Activated CD4-positive, alpha-beta T cell treated with anti-CD3 and anti-CD28 coated beads, Interleukin-2, amount 50 U/mL, for 48 hours (primary cell): ENCODE data around the gene MEIS1.
"Not testable (repeated sequence)": the region's sequence is repeated elsewhere in the genome, so short reads cannot be mapped to it uniquely, and the experiment has no call there.

ENCODE experiments used
- DNase-seq, 2 experiments: peaks; one replicate each; pipeline ENCODE4 v3.0.0-alpha.2; 2020

The MEIS1 gene

DNA sequence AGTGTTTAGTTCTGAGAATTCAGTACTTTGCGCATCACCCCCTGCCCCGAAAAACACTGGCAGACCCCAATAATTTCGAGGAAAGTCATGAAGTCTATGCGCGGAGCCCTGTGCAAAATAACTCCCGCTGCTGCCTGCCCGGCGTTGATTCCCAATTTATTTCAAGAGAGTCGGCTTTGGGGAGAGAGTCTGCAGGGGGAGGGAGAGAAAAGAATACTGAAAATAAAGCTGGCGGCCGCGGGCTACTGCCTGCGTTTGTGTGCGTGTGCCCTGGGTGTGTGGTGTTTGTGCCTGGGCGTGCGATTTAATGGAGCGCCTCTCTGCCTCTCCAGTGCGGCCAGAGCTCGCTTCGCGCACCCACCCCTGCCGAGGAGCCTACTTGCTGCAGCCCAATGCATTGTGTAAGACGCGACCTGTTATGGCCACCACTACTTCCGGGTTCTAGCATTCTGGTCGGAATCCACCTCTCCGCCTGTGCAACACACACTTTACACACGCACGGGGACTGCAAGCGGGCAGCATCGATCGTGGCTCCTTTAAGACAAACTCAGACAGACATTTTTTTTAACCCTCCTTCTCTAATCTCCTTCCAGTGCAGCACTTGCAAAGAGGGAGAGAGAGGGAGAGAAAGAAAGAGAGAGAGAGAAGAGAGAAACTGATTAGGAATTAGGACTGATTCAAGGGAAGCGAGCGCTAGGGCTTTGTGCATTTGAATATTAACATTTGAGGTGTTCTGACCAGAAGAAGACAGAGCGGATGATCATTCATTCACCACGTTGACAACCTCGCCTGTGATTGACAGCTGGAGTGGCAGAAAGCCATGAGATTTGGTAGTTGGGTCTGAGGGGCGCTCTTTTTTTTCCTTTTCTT, at the start of gene MEIS1:
MEIS1 (plus strand) TSS at position 447 of the 870 bp plus-strand sequence. CDS start 732 bp downstream, outside the sequence.
- DNase-seq, result peak; percentile 24 to 26

DNA sequence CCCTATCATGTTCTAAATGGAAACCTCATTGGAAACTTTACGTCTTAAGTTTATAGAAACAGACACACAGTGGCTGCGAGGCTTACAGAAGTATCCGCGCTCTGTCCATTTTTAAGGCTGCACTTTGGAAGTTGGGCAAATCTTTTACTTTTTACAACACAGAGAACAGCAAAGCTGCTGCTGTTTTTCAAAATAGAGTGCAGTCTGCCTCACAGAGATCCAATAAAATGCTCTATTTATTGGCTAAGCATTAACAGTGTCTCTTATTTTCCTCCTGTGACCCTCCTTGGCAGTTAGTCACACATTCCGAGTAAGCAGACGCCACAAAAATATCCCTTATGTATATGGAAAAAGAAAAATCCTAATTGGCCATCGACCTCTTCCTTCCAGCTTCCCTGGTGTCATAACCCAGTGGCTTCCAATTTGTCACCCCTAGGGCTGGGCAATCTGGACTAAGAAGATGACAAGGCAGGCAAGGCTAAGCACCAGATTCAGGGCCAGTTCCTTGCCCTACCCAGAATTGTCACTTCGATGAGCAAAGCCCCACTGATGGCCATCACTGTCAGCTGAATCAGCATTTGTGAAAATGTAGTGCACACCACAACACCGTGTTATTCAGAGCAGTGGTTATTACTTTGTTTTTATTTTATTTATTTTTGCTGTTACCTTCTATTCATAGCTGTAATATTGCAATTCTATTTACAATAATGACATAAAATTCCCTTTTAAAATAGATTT, 47.7 kb upstream of the MEIS1 start:
- no peak for DNase-seq

GRCh38 chr2:66389651-66390131, 45.2 kb upstream of the MEIS1 start:
- DNase-seq, result no peak

DNA sequence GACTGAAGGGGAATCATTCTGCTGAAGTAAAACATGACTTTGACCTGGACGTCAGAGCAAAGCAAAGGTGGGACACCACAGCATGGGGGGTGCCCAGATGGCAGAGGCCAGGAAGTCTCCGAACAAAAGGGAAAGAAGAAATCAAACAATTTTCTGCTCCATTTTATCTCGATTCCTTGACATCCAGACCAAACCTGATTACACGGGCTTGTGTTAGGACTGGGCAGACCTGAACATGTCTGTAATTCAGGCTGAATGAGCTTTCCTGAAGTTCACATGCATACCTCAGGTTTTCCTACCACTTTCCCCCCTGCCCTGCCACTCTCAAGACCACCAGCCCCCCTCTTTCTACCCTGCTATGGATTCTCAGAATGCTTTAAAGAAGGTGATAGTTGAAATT, 44.8 kb upstream of the MEIS1 start:
- no peak for DNase-seq

DNA sequence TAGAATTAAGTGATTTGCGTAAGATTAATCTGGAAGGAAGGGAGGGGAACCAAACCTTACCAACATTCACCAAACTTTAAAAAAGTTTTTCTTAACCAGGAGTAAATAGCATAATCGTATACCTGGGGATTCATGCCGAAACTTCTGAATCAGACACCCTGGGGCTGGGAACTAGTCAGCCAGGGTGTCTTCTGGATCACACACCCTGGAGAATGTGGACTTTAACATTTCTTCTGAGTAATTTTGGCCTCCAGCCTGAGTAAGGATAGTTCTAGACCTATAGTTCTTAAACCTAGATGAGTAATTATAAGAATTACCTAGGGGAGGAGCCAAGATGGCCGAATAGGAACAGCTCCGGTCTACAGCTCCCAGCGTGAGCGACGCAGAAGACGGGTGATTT, 44.1 kb upstream of the MEIS1 start:
- DNase-seq, result no peak

GRCh38 chr2:66391240-66391639, 43.7 kb upstream of the MEIS1 start:
- not testable (repeated sequence) for DNase-seq

DNA sequence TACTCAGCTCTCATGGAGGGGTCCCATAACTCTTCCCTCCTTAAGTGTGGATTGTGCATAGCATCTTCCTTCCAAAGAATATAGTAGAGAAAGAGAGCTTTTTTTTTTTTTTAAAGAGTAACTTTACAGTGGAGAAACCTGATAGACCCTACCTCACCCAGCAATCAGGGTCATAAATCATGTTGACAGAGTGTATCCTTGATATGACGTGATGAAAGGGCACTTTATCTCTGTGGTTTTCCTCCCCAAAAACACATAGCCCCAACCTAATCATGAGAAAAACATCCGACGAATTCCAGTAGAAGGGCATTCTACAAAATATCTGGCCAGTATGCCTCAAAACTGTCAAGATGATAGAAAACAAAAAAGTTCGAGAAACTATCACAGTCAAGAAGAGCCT, 29.5 kb upstream of the MEIS1 start:
- DNase-seq, result no peak

GRCh38 chr2:66408905-66409304, 26.0 kb upstream of the MEIS1 start:
- DNase-seq, result no peak

DNA sequence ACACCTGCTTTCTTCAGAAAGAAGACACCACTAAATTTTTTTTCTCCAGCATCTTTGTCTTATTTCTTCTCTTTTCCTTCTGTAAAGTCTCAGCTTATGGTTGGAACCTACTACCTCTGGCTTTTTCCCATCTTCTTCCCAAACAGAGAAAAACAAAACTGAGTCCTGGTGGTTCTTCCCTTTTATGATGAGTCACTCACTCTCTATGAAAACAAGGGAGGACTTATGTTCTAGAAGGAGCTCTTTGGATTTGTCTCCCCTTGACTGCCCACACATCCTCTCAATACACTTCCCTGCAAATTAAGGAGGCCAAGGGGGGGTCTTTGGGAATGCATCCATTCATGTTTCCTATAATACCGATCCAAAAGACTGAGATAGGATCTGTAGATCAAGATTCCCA, 22.1 kb upstream of the MEIS1 start:
- DNase-seq, result no peak

- no peak for DNase-seq
Measured at GRCh38 chr2:66414896-66415295, 20.0 kb upstream of the MEIS1 start.

GRCh38 chr2:66418381-66418780, 16.5 kb upstream of the MEIS1 start:
- DNase-seq, result no peak

GRCh38 chr2:66421612-66422011, 13.3 kb upstream of the MEIS1 start:
- DNase-seq, result no peak

DNA sequence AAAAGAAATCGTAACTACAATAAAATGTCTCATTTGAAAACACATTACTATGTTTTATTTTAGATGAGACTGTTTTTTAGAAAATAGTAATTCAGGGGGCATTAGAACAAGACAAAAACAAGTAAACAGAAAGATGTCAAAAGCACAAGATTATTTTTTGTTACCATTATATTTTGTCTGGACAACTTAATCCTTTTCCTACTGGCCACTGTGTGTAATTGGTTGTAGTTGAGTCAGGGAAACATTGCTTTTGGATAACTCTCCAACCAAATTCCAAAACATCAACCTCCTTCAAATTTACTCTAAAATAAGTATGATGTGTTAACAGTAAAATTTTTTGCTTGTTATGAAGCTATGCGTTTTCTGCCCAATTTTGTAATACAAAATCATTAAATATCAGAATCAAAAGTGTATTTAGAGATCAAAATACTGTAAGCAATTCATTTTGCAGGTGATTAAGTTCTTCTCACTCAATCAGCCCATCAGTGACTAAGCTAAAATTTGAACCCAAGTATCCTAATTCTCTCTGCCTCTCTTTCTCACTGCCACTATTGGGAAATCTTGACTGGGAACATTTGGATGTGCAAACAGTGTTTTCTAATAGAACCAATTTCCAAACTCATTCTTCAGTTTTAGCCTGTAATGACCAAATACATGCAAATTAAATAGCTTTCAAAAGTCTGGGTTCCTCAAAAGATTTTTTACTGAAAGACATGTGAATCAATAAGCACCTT, 11.4 kb upstream of the MEIS1 start:
- DNase-seq, result no peak

- DNase-seq, result no peak
Measured at GRCh38 chr2:66426244-66427111, 8.4 kb upstream of the MEIS1 start.

- DNase-seq, result no peak
Measured at GRCh38 chr2:66427300-66427699, 7.6 kb upstream of the MEIS1 start.

GRCh38 chr2:66428986-66429612, 5.8 kb upstream of the MEIS1 start:
- DNase-seq, result no peak

- DNase-seq, result no peak
Measured at GRCh38 chr2:66429693-66430504, 5.0 kb upstream of the MEIS1 start.

GRCh38 chr2:66430505-66431273, 4.2 kb upstream of the MEIS1 start:
- DNase-seq, result no peak

DNA sequence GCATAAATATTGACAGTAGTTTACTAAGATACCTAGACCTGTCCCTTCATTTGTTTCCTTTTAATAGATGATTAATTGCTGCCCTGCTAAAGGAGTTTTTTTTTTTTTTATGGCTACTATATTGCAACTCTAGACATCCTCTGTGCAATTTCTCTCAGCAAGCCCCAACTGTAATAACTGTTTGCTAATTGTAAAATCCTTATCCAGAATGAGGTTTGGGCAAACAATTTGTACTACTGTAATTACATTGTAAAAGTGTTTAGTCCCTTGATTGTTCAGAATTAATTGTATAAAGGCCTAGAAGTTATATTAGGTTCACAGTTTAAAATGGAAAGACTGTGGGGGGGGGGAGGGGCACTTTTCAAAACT, 3.7 kb upstream of the MEIS1 start:
- no peak for DNase-seq
